ENCODE measurements around the gene ZDHHC16.

Gene ZDHHC16

DNA sequence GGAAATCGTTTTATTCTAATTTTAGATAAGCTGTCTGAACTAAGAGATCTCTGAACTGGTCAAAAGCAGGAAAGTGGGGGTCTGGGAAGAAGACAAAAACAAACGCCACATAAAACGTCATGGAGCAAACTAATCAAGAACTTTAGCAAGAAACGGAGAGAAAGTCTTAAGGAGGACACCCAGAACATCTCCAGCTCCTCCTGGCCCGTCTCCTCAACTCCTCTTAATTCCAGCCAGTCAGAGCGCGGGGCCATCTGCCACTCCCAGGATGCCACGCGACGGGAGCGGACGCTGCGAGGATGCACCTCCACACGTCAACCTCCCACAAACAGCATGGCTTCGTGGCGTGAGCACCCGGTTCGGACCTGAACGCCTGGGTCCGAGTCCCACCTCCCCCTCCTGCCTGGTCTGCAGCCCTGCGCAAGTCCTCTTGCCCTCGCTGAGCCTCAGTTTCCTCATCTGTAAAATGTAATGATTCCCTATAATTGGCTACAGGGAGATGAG is 51.6 kb downstream of the ZDHHC16 start:
- Histone ChIP-seq H3K4me3 (ENCODE audit: low read depth, low read length) (peak overlapping the region; percentile 88), H3K27ac (ENCODE audit: extremely low read depth, low read depth, low read length) (peak overlapping the region; percentile 89), H3K36me3 (ENCODE audit: control insufficient read depth in 2 of 2, insufficient read depth in 1 of 2, low read length in 2 of 2) (peaks cover 3 to 8% of the 10 kb centered on the region in 2 experiments; a peak in 2 of 3 replicates), H3K4me1 (ENCODE audit: control insufficient read depth, insufficient read depth, low read length) (peaks cover 16% of the 10 kb centered on the region), H3K9me3 (ENCODE audit: control insufficient read depth, insufficient read depth, low read depth, low read length) (no peaks in the 10 kb centered on the region)
- ChIA-PET CTCF (interaction anchor here (1.2 kb wide), 1 partner anchor 56 kb away, joined by 6 read pairs; no protein-coding TSS in a partner anchor), POLR2A (interaction anchor here (0.6 to 1.0 kb wide), 8 partner anchors 12 to 211 kb away, joined by 3 to 5 read pairs (median 4); partner anchors contain the start of gene AVPI1)
- TF ChIP-seq, protein P1, sequence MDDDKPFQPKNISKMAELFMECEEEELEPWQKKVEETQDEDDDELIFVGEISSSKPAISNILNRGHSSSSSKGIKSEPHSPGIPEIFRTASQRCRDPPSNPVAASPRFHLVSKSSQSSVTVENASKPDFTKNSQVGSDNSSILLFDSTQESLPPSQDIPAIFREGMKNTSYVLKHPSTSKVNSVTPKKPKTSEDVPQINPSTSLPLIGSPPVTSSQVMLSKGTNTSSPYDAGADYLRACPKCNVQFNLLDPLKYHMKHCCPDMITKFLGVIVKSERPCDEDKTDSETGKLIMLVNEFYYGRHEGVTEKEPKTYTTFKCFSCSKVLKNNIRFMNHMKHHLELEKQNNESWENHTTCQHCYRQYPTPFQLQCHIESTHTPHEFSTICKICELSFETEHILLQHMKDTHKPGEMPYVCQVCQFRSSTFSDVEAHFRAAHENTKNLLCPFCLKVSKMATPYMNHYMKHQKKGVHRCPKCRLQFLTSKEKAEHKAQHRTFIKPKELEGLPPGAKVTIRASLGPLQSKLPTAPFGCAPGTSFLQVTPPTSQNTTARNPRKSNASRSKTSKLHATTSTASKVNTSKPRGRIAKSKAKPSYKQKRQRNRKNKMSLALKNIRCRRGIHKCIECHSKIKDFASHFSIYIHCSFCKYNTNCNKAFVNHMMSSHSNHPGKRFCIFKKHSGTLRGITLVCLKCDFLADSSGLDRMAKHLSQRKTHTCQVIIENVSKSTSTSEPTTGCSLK (tag by site-specific recombination; IDR thresholded peaks at IDR 0.05): no peak
- no peak for TF ChIP-seq ZNF621 (tag by site-specific recombination; IDR thresholded peaks at IDR 0.05)
- TF ChIP-seq ZNF202 (tag by site-specific recombination; IDR thresholded peaks at IDR 0.05; ENCODE audit: borderline replicate concordance): no peak
- TF ChIP-seq, protein P2, sequence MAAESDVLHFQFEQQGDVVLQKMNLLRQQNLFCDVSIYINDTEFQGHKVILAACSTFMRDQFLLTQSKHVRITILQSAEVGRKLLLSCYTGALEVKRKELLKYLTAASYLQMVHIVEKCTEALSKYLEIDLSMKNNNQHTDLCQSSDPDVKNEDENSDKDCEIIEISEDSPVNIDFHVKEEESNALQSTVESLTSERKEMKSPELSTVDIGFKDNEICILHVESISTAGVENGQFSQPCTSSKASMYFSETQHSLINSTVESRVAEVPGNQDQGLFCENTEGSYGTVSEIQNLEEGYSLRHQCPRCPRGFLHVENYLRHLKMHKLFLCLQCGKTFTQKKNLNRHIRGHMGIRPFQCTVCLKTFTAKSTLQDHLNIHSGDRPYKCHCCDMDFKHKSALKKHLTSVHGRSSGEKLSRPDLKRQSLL (tag by site-specific recombination; IDR thresholded peaks at IDR 0.05): peak; percentile 68; the same call in 1 of the 2 replicates
- TF ChIP-seq ZNF16 (tag by site-specific recombination; IDR thresholded peaks at IDR 0.05; ENCODE audit: low read depth): no peak
- no peak for TF ChIP-seq ZNF146 (tag by site-specific recombination; IDR thresholded peaks at IDR 0.05)
- TF ChIP-seq ZNF423 (tag by site-specific recombination; IDR thresholded peaks at IDR 0.05): no peak
- no peak for TF ChIP-seq ZNF292 (tag by site-specific recombination; IDR thresholded peaks at IDR 0.05; ENCODE audit: borderline replicate concordance, low read depth)
- TF ChIP-seq, protein P3, sequence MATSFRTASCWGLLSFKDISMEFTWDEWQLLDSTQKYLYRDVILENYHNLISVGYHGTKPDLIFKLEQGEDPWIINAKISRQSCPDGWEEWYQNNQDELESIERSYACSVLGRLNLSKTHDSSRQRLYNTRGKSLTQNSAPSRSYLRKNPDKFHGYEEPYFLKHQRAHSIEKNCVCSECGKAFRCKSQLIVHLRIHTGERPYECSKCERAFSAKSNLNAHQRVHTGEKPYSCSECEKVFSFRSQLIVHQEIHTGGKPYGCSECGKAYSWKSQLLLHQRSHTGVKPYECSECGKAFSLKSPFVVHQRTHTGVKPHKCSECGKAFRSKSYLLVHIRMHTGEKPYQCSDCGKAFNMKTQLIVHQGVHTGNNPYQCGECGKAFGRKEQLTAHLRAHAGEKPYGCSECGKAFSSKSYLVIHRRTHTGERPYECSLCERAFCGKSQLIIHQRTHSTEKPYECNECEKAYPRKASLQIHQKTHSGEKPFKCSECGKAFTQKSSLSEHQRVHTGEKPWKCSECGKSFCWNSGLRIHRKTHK (tag by site-specific recombination; IDR thresholded peaks at IDR 0.05): no peak
- TF ChIP-seq ZNF707 (tag by site-specific recombination; IDR thresholded peaks at IDR 0.05): no peak
- TF ChIP-seq, protein P4, sequence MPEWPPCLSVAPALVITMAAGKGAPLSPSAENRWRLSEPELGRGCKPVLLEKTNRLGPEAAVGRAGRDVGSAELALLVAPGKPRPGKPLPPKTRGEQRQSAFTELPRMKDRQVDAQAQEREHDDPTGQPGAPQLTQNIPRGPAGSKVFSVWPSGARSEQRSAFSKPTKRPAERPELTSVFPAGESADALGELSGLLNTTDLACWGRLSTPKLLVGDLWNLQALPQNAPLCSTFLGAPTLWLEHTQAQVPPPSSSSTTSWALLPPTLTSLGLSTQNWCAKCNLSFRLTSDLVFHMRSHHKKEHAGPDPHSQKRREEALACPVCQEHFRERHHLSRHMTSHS (tag by site-specific recombination; IDR thresholded peaks at IDR 0.05): no peak
- TF ChIP-seq SCRT1 (tag by site-specific recombination; IDR thresholded peaks at IDR 0.05; ENCODE audit: borderline replicate concordance): no peak
- no peak for TF ChIP-seq ZNF530 (tag by site-specific recombination; IDR thresholded peaks at IDR 0.05; ENCODE audit: low read depth)
- no peak for TF ChIP-seq ZNF791 (tag by site-specific recombination; IDR thresholded peaks at IDR 0.05)
- TF ChIP-seq ZNF114 (tag by site-specific recombination; IDR thresholded peaks at IDR 0.05): no peak
- TF ChIP-seq ZNF600 (tag by site-specific recombination; IDR thresholded peaks at IDR 0.05): no peak
- TF ChIP-seq WT1 (tag by site-specific recombination; IDR thresholded peaks at IDR 0.05): peak; percentile 72; the same call in 1 of the 2 replicates
- TF ChIP-seq ZNF112 (tag by site-specific recombination; IDR thresholded peaks at IDR 0.05): no peak
- TF ChIP-seq BCL11B (tag by site-specific recombination; IDR thresholded peaks at IDR 0.05; ENCODE audit: low read depth): peak; percentile 30; the same call in 1 of the 2 replicates
- no peak for TF ChIP-seq ZNF837 (tag by site-specific recombination; IDR thresholded peaks at IDR 0.05)
- TF ChIP-seq SP7 (tag by site-specific recombination; IDR thresholded peaks at IDR 0.05): peak; percentile 83
- TF ChIP-seq, protein P5, sequence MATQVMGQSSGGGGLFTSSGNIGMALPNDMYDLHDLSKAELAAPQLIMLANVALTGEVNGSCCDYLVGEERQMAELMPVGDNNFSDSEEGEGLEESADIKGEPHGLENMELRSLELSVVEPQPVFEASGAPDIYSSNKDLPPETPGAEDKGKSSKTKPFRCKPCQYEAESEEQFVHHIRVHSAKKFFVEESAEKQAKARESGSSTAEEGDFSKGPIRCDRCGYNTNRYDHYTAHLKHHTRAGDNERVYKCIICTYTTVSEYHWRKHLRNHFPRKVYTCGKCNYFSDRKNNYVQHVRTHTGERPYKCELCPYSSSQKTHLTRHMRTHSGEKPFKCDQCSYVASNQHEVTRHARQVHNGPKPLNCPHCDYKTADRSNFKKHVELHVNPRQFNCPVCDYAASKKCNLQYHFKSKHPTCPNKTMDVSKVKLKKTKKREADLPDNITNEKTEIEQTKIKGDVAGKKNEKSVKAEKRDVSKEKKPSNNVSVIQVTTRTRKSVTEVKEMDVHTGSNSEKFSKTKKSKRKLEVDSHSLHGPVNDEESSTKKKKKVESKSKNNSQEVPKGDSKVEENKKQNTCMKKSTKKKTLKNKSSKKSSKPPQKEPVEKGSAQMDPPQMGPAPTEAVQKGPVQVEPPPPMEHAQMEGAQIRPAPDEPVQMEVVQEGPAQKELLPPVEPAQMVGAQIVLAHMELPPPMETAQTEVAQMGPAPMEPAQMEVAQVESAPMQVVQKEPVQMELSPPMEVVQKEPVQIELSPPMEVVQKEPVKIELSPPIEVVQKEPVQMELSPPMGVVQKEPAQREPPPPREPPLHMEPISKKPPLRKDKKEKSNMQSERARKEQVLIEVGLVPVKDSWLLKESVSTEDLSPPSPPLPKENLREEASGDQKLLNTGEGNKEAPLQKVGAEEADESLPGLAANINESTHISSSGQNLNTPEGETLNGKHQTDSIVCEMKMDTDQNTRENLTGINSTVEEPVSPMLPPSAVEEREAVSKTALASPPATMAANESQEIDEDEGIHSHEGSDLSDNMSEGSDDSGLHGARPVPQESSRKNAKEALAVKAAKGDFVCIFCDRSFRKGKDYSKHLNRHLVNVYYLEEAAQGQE (tag by site-specific recombination; IDR thresholded peaks at IDR 0.05): peak; percentile 48; the same call in 1 of the 2 replicates
- TF ChIP-seq SP3 (tag by site-specific recombination; IDR thresholded peaks at IDR 0.05): 0 out of 2 replicates have a peak, but pooled peaks have one; percentile 3
- no peak for TF ChIP-seq ZNF548 (tag by site-specific recombination; IDR thresholded peaks at IDR 0.05)
- TF ChIP-seq, protein P6, sequence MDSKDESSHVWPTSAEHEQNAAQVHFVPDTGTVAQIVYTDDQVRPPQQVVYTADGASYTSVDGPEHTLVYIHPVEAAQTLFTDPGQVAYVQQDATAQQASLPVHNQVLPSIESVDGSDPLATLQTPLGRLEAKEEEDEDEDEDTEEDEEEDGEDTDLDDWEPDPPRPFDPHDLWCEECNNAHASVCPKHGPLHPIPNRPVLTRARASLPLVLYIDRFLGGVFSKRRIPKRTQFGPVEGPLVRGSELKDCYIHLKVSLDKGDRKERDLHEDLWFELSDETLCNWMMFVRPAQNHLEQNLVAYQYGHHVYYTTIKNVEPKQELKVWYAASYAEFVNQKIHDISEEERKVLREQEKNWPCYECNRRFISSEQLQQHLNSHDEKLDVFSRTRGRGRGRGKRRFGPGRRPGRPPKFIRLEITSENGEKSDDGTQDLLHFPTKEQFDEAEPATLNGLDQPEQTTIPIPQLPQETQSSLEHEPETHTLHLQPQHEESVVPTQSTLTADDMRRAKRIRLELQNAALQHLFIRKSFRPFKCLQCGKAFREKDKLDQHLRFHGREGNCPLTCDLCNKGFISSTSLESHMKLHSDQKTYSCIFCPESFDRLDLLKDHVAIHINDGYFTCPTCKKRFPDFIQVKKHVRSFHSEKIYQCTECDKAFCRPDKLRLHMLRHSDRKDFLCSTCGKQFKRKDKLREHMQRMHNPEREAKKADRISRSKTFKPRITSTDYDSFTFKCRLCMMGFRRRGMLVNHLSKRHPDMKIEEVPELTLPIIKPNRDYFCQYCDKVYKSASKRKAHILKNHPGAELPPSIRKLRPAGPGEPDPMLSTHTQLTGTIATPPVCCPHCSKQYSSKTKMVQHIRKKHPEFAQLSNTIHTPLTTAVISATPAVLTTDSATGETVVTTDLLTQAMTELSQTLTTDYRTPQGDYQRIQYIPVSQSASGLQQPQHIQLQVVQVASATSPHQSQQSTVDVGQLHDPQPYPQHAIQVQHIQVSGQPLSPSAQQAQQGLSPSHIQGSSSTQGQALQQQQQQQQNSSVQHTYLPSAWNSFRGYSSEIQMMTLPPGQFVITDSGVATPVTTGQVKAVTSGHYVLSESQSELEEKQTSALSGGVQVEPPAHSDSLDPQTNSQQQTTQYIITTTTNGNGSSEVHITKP (tag by site-specific recombination; IDR thresholded peaks at IDR 0.05): peak; percentile 29; the same call in 1 of the 2 replicates
- no peak for TF ChIP-seq KLF8 (tag by site-specific recombination; IDR thresholded peaks at IDR 0.05)
